Measurements from ENCODE around the gene RAPGEF4. TPM values are rescaled to one million over a fixed set of nuclear protein-coding genes. Genes with fewer than 3 reads are reported as not detected.
A peak's percentile ranks its signal among the peaks of the same experiment; 100 is the strongest.

RAPGEF4 gene
- total and polyA plus RNA-seq, 2 of the 4 experiments (the other 2 are of a cell fraction) = 1.7 to 3.2 TPM

- POLR2A ChIA-PET (ENCODE audit: unreplicated experiment) = no interaction called here
These were observed 10.0 kb downstream of the RAPGEF4 start for GRCh38 chr2:172745636-172746035.

More at GRCh38 chr2:172745636-172746035, 10.0 kb downstream of the RAPGEF4 start:
- TF ChIP-seq, protein P1, sequence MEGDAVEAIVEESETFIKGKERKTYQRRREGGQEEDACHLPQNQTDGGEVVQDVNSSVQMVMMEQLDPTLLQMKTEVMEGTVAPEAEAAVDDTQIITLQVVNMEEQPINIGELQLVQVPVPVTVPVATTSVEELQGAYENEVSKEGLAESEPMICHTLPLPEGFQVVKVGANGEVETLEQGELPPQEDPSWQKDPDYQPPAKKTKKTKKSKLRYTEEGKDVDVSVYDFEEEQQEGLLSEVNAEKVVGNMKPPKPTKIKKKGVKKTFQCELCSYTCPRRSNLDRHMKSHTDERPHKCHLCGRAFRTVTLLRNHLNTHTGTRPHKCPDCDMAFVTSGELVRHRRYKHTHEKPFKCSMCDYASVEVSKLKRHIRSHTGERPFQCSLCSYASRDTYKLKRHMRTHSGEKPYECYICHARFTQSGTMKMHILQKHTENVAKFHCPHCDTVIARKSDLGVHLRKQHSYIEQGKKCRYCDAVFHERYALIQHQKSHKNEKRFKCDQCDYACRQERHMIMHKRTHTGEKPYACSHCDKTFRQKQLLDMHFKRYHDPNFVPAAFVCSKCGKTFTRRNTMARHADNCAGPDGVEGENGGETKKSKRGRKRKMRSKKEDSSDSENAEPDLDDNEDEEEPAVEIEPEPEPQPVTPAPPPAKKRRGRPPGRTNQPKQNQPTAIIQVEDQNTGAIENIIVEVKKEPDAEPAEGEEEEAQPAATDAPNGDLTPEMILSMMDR (conservative IDR thresholded peaks at IDR 0.05; ENCODE audit: low read depth, low read length) = no peak
- no peak for TF ChIP-seq MAFK (IDR thresholded peaks at IDR 0.05; ENCODE audit: low read depth, low read length)
- no peak for TF ChIP-seq CHD1 (IDR thresholded peaks at IDR 0.05; ENCODE audit: low read depth, low read length)
- TF ChIP-seq BHLHE40 (IDR thresholded peaks at IDR 0.05; ENCODE audit: low read depth, low read length) = no peak
- TF ChIP-seq USF2 (IDR thresholded peaks at IDR 0.05; ENCODE audit: low read depth, low read length) = no peak
- no peak for TF ChIP-seq CEBPB (IDR thresholded peaks at IDR 0.05; ENCODE audit: low read depth, low read length)
- TF ChIP-seq FOS (IDR thresholded peaks at IDR 0.05; ENCODE audit: low read depth, low read length) = no peak
- no peak for TF ChIP-seq RAD21 (IDR thresholded peaks at IDR 0.05; ENCODE audit: low read length)
- no peak for TF ChIP-seq SMC3 (IDR thresholded peaks at IDR 0.05; ENCODE audit: low read depth, low read length)
- TF ChIP-seq NFE2L2 (IDR thresholded peaks at IDR 0.05; ENCODE audit: low read depth, low read length) = no peak
- TF ChIP-seq MAZ (IDR thresholded peaks at IDR 0.05; ENCODE audit: borderline replicate concordance, low read depth, low read length) = no peak
- no peak for TF ChIP-seq RCOR1 (IDR thresholded peaks at IDR 0.05; ENCODE audit: insufficient replicate concordance, low read length)
- no peak overlapping the region for H3K4me3 ChIP-seq (ENCODE audit: insufficient read depth, low read depth, low read length)
- no peaks in the 10 kb centered on the region for H4K20me1 ChIP-seq (ENCODE audit: insufficient read depth, low read length)
- CTCF ChIA-PET = no interaction called here
- no peaks in the 10 kb centered on the region for H3K36me3 ChIP-seq (ENCODE audit: control insufficient read depth, insufficient read depth, low read length)
- no TSS peak for BruUV-seq (replicated peaks)
- H2AK5ac ChIP-seq (ENCODE audit: low read depth, low read length) = no peak overlapping the region
- H3K18ac ChIP-seq (ENCODE audit: low read depth, low read length) = no peak overlapping the region
- H3K4me2 ChIP-seq (ENCODE audit: low read depth, low read length) = no peak overlapping the region
- intact Hi-C loops (cut with micrococcal nuclease) (no loop called here), in situ Hi-C loops (cut with MboI; ENCODE audit: low sequenced_read_pairs) (no loop called here), dilution Hi-C loops (cut with HindIII; ENCODE audit: low sequenced_read_pairs, unreplicated experiment) (no loop called here)
- no peak overlapping the region for H3K56ac ChIP-seq (ENCODE audit: extremely low read depth, insufficient read depth, low read length)
- H3K27me3 ChIP-seq (ENCODE audit: control insufficient read depth, insufficient read depth, low read length) = no peaks in the 10 kb centered on the region
- no peak overlapping the region for H2BK120ac ChIP-seq (ENCODE audit: low read depth, low read length)
- H2AFZ ChIP-seq (replicated peaks; ENCODE audit: low read length, poor library complexity) = no peak overlapping the region
- H3K4ac ChIP-seq (ENCODE audit: low read depth, low read length) = no peak overlapping the region
- H2BK20ac ChIP-seq (ENCODE audit: low read depth, low read length) = no peak overlapping the region
- H4K5ac ChIP-seq (ENCODE audit: low read depth, low read length) = no peak overlapping the region
- H3K79me1 ChIP-seq (ENCODE audit: low read depth in 1 of 2, low read length in 2 of 2) = no peaks in the 10 kb centered on the region
- H3K9ac ChIP-seq (ENCODE audit: low read depth, low read length) = no peak overlapping the region
- no peaks in the 10 kb centered on the region; the same call in 1 of the 2 replicates for H3K9me3 ChIP-seq (ENCODE audit: control insufficient read depth, insufficient read depth, low read length)
- no peak overlapping the region for H4K91ac ChIP-seq (ENCODE audit: insufficient read depth, low read depth, low read length)
- H3K4me1 ChIP-seq (ENCODE audit: control insufficient read depth, insufficient read depth, low read length) = no peaks in the 10 kb centered on the region
- DNase-seq = peak; percentile 85
- WGBS, 2 experiments (ENCODE audit: extremely low coverage in 2 of 2, insufficient read length in 1 of 2) = no CpG with 5 or more reads among the region's 1 CpG
- H3K9me1 ChIP-seq (ENCODE audit: insufficient read depth, low read length) = no peaks in the 10 kb centered on the region
- no peak overlapping the region for H2AK9ac ChIP-seq (replicated peaks; ENCODE audit: low read depth, low read length, poor library complexity)
- H2BK15ac ChIP-seq (ENCODE audit: low read depth, low read length) = no peak overlapping the region
- no peak overlapping the region for H3K14ac ChIP-seq (replicated peaks; ENCODE audit: low read depth, low read length)
- ATAC-seq (ENCODE audit: low read depth) = peak; percentile 89
- H4K8ac ChIP-seq (ENCODE audit: low read depth in 2 of 2, low read length in 2 of 2) = no peak overlapping the region
- no peak overlapping the region for H2BK5ac ChIP-seq (ENCODE audit: low read depth, low read length, poor library complexity, severe bottlenecking)
- H3K27ac ChIP-seq (ENCODE audit: insufficient read depth, low read length) = no peak overlapping the region
- no peak overlapping the region for H3K23ac ChIP-seq (ENCODE audit: low read depth, low read length)

Data from IMR-90 (cell line).